SK-N-SH treated with all-trans-retinoic acid at 6 μM for 48 hours (cell line): ENCODE data around the gene ARFGEF3.

Source experiments
- ARNTL ChIP-seq: fragments of 450-650 bp; formaldehyde crosslinking; IDR thresholded peaks from 2 replicates; pipeline ENCODE4 v1.5.0; 2020; ENCODE audit warnings: low read depth, mild to moderate bottlenecking, moderate library complexity, borderline replicate concordance
- BACH2 ChIP-seq: fragments of 250-450 bp; sonication (Bioruptor Pico); IDR thresholded peaks from 2 replicates; pipeline ENCODE4 v1.9.0; 2021; ENCODE audit warnings: mild to moderate bottlenecking, borderline replicate concordance
- OSR1 ChIP-seq: fragments of 250-450 bp; sonication (Bioruptor Pico); IDR thresholded peaks from 2 replicates; pipeline ENCODE4 v1.8.0; 2022; ENCODE audit warnings: moderate library complexity, mild to moderate bottlenecking, inconsistent platforms
- PATZ1 ChIP-seq: fragments of 250-450 bp; sonication (Bioruptor Pico); IDR thresholded peaks from 2 replicates; pipeline ENCODE4 v1.8.0; 2020; ENCODE audit warnings: mild to moderate bottlenecking, moderate library complexity, borderline replicate concordance
- POU6F1 ChIP-seq: fragments of 250-450 bp; sonication (Bioruptor Pico); IDR thresholded peaks from 2 replicates; pipeline ENCODE4 v1.8.0; 2021; ENCODE audit warnings: low read depth, mild to moderate bottlenecking, moderate library complexity, borderline replicate concordance
- ZFP30 ChIP-seq: fragments of 450-650 bp; formaldehyde crosslinking; IDR thresholded peaks from 2 replicates; pipeline ENCODE4 v1.5.0; 2022; ENCODE audit warnings: mild to moderate bottlenecking, moderate library complexity

- TF ChIP-seq OSR1 = no peak
- TF ChIP-seq BACH2 (CRISPR knock-in tag) = no peak
- no peak for TF ChIP-seq ZFP30 (CRISPR knock-in tag)
- no peak for TF ChIP-seq PATZ1
- no peak for TF ChIP-seq POU6F1 (CRISPR knock-in tag)
- no peak for TF ChIP-seq ARNTL (CRISPR knock-in tag)
Measured at GRCh38 chr6:138330763-138331162, 169.0 kb downstream of the ARFGEF3 start.
